Right lobe of liver (tissue), 6 donors: Measurements from ENCODE around the gene DLG2. TPM values are rescaled to one million over a fixed set of nuclear protein-coding genes. Genes with fewer than 3 reads are reported as not detected.
"Not testable (repeated sequence)": the region's sequence is repeated elsewhere in the genome, so short reads cannot be mapped to it uniquely, and the experiment has no call there.

Experiments
- ATAC-seq, 4 donors: fragments of 200-7000 bp; cut with Tn5 transposase; one replicate each; pipeline ENCODE4 v1.9.1; 2020; ENCODE audit warnings: mild to moderate bottlenecking in 4 of 4, moderate library complexity in 4 of 4
- DNase-seq, 3 donors: peaks; one replicate each; pipeline ENCODE4 v3.0.0-alpha.2; 2020
- H3K27ac ChIP-seq, 3 donors: fragments of 200-600 bp; one replicate each; pipeline ENCODE4 v1.8.0; 2022
- H3K27me3 ChIP-seq, 2 donors: fragments of 200-600 bp; one replicate each; pipeline ENCODE4 v1.8.0; 2022
- H3K36me3 ChIP-seq, 4 donors: fragments of 200-600 bp; sonication (generic) in 1 of 4; one replicate each; pipeline versions ENCODE4 v1.5.1 to v1.8.0; 2017 to 2022; ENCODE audit warnings: control low read depth in 1 of 4
- H3K4me1 ChIP-seq, 4 donors: fragments of 200-600 bp; sonication (generic) in 1 of 4; one replicate each; pipeline versions ENCODE4 v1.5.1 to v1.8.0; 2017 to 2022; ENCODE audit warnings: control low read depth in 1 of 4
- H3K4me3 ChIP-seq, 3 donors: fragments of 200-600 bp; one replicate each; pipeline ENCODE4 v1.8.0; 2022
- H3K9me3 ChIP-seq, 4 donors: fragments of 200-600 bp; sonication (generic) in 1 of 4; one replicate each; pipeline versions ENCODE4 v1.5.1 to v1.8.0; 2017 to 2022; ENCODE audit warnings: control low read depth in 1 of 4
- CTCF ChIP-seq, 4 donors: fragments of 200-600 bp in 3 of 4; fragments of 450-650 bp in 1 of 4; IDR thresholded peaks; one replicate each; pipeline versions ENCODE4 v1.5.1 to v1.8.0; 2016 to 2022; ENCODE audit warnings: antibody characterized with exemption in 4 of 4, mild to moderate bottlenecking in 2 of 4
- POLR2A ChIP-seq: fragments of 450-650 bp; IDR thresholded peaks from one replicate; pipeline ENCODE4 v1.6.1; 2017; ENCODE audit warnings: antibody characterized with exemption, mild to moderate bottlenecking
- WGBS: methylation state at CpG from one replicate; pipeline ENCODE4 v1.1.6; 2018; ENCODE audit warnings: low coverage, low lambda C conversion rate; ENCODE audit not compliant: insufficient coverage; ENCODE audit errors: missing lambda C conversion rate; 5-methylcytosine and 5-hydroxymethylcytosine counted together
- intact Hi-C, 2 donors: fragments of 100-400 bp; cut with DNase I; formaldehyde crosslinking; loops; one replicate each; pipeline versions ENCODE4 v1.11.2 to v1.14.1; 2022
- total RNA-seq, 6 experiments: library from RNA; depleted of rRNA in 2 of 6; stranded (reverse); fragments of >200 nt in 2 of 6; fragmentation: NEBNext Ultra II Directional in 3 of 6; extraction: Animal tissue kit (Norgen Biotek cat#: 25700) in 3 of 6; gene quantifications; one replicate each; pipeline versions ENCODE4 v1.1.0 to v1.2.4, GENCODE V29; 2016 to 2023
- donor health status: DM: no; HTN: yes; CAD: no.
- donor health status: DM: no; HTN: no; CAD: no.
- donor health status: DM: no; HTN: no; CAD: no.
- donor health status: DM: no; HTN: yes; CAD: no.
- donor health status: DM: no; HTN: yes; CAD: no.

Gene DLG2
- total RNA-seq, 6 experiments from 2014 or later, result 1.2 to 6.4 (median 2.5) TPM

DNA sequence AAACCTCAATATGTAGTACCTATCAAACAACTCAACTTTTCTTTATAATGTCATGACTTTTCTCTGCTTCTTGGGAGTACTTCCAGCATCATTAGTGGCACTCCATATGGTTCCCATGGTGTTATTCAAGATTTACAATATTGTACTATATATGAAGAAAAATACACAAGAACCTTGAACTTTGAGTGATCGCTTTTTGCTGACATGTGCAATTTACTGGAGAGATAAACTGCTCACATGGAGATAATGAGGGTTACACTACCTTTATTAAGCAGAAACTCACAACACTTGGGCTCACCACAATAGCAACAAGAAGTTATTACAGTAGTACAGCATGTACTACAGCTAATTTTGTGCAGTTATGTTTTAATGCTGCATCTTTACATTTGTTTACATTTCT is 388.2 kb downstream of the DLG2 start:
- DNase-seq (no peak), ATAC-seq (no peak)
- Histone ChIP-seq H3K36me3 (no peaks in the 10 kb centered on the region), H3K4me1 (no peaks in the 10 kb centered on the region), H3K9me3 (no peaks in the 10 kb centered on the region), H3K4me3 (no peak overlapping the region), H3K27ac (no peak overlapping the region), H3K27me3 (no peaks in the 10 kb centered on the region)
- intact Hi-C loops, result no loop called here
- 46% methylated on average over 1 of the region's 1 CpG for WGBS
- TF ChIP-seq POLR2A, result no peak

GRCh38 chr11:85238038-85238437 is 389.1 kb downstream of the DLG2 start:
- ATAC-seq, H3K9me3 ChIP-seq, H3K4me3 ChIP-seq, H3K36me3 ChIP-seq, intact Hi-C loops, DNase-seq, H3K27ac ChIP-seq, H3K27me3 ChIP-seq, H3K4me1 ChIP-seq: not testable (repeated sequence)
- WGBS, result 90% methylated on average over 2 of the region's 2 CpGs

DNA sequence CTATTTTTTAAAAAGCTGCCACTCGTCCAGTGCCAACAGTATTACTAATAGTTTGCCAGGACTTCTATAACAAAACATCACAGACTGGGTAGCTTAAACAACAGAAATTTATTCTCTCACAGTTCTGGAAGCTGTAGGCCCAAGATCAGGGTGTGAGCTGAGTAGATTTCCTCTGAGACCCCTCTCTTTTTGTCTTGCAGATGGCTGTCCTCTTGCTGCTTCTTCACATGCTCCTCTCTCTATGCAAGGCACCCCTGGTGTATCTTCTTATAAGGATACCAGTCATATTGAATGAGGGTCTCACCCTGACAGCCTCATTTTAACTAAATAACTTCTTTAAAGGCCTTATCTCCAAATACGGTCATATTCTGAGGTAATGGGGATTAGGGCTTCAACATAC is 390.9 kb downstream of the DLG2 start:
- intact Hi-C loops, result no loop called here
- WGBS, result 58% methylated on average over 2 of the region's 2 CpGs
- no peaks in the 10 kb centered on the region for H3K27me3 ChIP-seq
- no peak for TF ChIP-seq POLR2A
- TF ChIP-seq CTCF (IDR thresholded peaks at IDR 0.05), result no peak
- no peak overlapping the region for H3K4me3 ChIP-seq
- DNase-seq, result no peak
- no peak overlapping the region for H3K27ac ChIP-seq
- no peaks in the 10 kb centered on the region for H3K36me3 ChIP-seq
- H3K9me3 ChIP-seq, result no peaks in the 10 kb centered on the region
- ATAC-seq, result no peak
- no peaks in the 10 kb centered on the region for H3K4me1 ChIP-seq

GRCh38 chr11:85232559-85232958 is 394.6 kb downstream of the DLG2 start:
- H3K36me3 ChIP-seq, result no peaks in the 10 kb centered on the region
- no peak for DNase-seq
- 63% methylated on average over 2 of the region's 2 CpGs for WGBS

DNA sequence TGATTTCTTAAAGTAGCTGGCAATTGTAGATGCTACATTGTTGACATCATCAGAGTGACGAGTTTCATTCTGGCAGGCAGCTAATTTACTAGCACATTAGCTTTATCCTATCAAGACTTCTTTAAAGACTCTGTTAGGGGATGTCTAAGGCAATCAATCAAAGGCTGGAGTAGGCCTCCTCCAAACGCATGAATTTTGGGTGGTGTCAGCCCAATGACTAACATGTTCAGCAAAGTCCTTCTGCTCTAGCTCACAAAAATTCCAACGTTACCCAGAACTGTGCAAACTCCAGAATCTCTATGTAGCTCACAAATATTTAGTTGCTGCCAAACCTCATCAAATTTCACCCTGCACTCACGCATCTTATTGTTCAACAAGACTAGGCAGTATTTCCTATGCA is 395.6 kb downstream of the DLG2 start:
- 62% methylated on average over 4 of the region's 4 CpGs for WGBS
- no peak for ATAC-seq
- no peaks in the 10 kb centered on the region for H3K9me3 ChIP-seq
- H3K4me1 ChIP-seq, result no peaks in the 10 kb centered on the region
- H3K36me3 ChIP-seq, result no peaks in the 10 kb centered on the region
- no peaks in the 10 kb centered on the region for H3K27me3 ChIP-seq
- H3K27ac ChIP-seq, result no peak overlapping the region
- TF ChIP-seq CTCF (IDR thresholded peaks at IDR 0.05), result no peak
- no peak for TF ChIP-seq POLR2A
- H3K4me3 ChIP-seq, result no peak overlapping the region
- intact Hi-C loops, result no loop called here
- no peak for DNase-seq

More at GRCh38 chr11:85232559-85232958, 394.6 kb downstream of the DLG2 start:
- Histone ChIP-seq H3K27ac (no peak overlapping the region), H3K4me3 (no peak overlapping the region), H3K9me3 (no peaks in the 10 kb centered on the region), H3K4me1 (no peaks in the 10 kb centered on the region), H3K27me3 (no peaks in the 10 kb centered on the region)
- intact Hi-C loops, result no loop called here
- TF ChIP-seq CTCF (IDR thresholded peaks at IDR 0.05) (no peak), POLR2A (no peak)
- ATAC-seq, result no peak

DNA sequence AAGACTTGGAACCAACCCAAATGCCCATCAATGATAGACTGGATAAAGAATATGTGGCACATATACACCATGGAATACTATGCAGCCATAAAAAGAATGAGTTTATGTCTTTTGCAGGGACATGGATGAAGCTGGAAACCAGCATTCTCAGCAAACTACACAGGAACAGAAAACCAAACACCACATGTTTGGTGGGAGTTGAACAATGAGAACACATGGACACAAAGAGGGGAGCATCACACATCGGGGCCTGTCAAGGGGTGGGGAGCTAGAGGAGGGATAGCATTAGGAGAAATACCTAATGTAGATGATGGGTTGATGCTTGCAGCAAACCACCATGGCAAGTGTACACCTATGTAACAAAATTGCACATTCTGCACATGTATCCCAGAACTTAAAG is 397.4 kb downstream of the DLG2 start:
- intact Hi-C loops, DNase-seq, H3K9me3 ChIP-seq, H3K4me3 ChIP-seq, H3K27ac ChIP-seq, H3K27me3 ChIP-seq, H3K4me1 ChIP-seq, H3K36me3 ChIP-seq, ATAC-seq: not testable (repeated sequence)
- WGBS, result 82% methylated on average over 1 of the region's 1 CpG
